NCI-H748 (cell line): ENCODE measurements around the gene CD46.

ENCODE experiments used
- DNase-seq: peaks from one replicate; lab custom pipeline; 2025; ENCODE audit not compliant: unreplicated experiment; lab: John Stamatoyannopoulos, UW

CD46 gene

DNA sequence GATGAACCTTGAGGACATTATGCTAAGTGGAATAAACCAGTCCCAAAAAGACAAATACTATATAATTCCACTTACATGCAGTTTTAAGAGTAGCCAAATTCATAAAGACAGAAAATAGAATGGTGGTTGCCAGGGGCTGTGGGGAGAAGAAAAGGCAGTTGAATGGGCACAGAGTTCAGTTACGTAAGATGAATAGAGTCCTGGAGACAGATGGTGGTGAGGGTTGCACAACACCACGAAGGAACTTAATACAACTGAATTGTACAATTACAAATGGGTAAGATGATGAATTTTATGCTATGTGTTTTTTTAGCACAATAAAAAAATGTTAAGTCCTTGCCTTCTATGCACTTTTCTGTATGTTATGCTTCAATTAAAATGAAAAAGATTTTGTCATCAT lies 92.5 kb downstream of the CD46 start:
- no peak for DNase-seq
